ENCODE results near the gene ZNF74. TPM values are rescaled to one million over a fixed set of nuclear protein-coding genes. Genes with fewer than 3 reads are reported as not detected.
"Not testable (repeated sequence)": the region's sequence is repeated elsewhere in the genome, so short reads cannot be mapped to it uniquely, and the experiment has no call there.

ZNF74 gene
- total and polyA plus RNA-seq, 10 of the 15 experiments (the other 5 are each of a cell fraction or from before 2014, with no cell fraction given) = 0.37 to 9.3 (median 5.1) TPM

- BruUV-seq (replicated peaks); intact Hi-C loops (cut with micrococcal nuclease; ENCODE audit: unreplicated experiment); ATAC-seq; H3K27me3 ChIP-seq (replicated peaks in 1 of 2; ENCODE audit: control insufficient read depth in 2 of 2, insufficient read depth in 2 of 2, low read length in 1 of 2); H4K20me1 ChIP-seq (ENCODE audit: control insufficient read depth, insufficient read depth); H3K9ac ChIP-seq (ENCODE audit: control insufficient read depth, insufficient read depth, low read length); H3K27ac ChIP-seq (ENCODE audit: control insufficient read depth, insufficient read depth); H3K4me3 ChIP-seq; CTCF ChIA-PET; H3K36me3 ChIP-seq (ENCODE audit: control insufficient read depth in 2 of 2, insufficient read depth in 2 of 2, low read length in 1 of 2); RAD21 ChIA-PET (ENCODE audit: unreplicated experiment); SMC1A ChIA-PET (ENCODE audit: uncharacterized antibody, unreplicated experiment); DNase-seq (ENCODE audit: low read depth, low spot score); H3K4me1 ChIP-seq (ENCODE audit: control insufficient read depth, insufficient read depth, low read length); H3K79me2 ChIP-seq (ENCODE audit: control insufficient read depth, insufficient read depth, low read length); POLR2A ChIA-PET; FAIRE-seq; H3K9me3 ChIP-seq (replicated peaks; ENCODE audit: control insufficient read depth, insufficient read depth, low read length); H2AFZ ChIP-seq (ENCODE audit: control insufficient read depth, low read depth, low read length); in situ Hi-C loops (cut with MboI); H3K4me2 ChIP-seq (ENCODE audit: control insufficient read depth, insufficient read depth): not testable (repeated sequence)
- WGBS (ENCODE audit: insufficient coverage, insufficient replicate concordance, low lambda C conversion rate, missing lambda C conversion rate) = 92% methylated on average over 30 of the region's 66 CpGs
These were observed 37.0 kb upstream of the ZNF74 start for GRCh38 chr22:20356906-20357305.

- BruUV-seq (replicated peaks); CTCF ChIA-PET; H2AFZ ChIP-seq (ENCODE audit: control insufficient read depth, low read depth, low read length); H3K9ac ChIP-seq (ENCODE audit: control insufficient read depth, insufficient read depth, low read length); H3K36me3 ChIP-seq (ENCODE audit: control insufficient read depth in 2 of 2, insufficient read depth in 2 of 2, low read length in 1 of 2); H3K9me3 ChIP-seq (replicated peaks; ENCODE audit: control insufficient read depth, insufficient read depth, low read length); H3K4me1 ChIP-seq (ENCODE audit: control insufficient read depth, insufficient read depth, low read length); ATAC-seq; RAD21 ChIA-PET (ENCODE audit: unreplicated experiment); H3K79me2 ChIP-seq (ENCODE audit: control insufficient read depth, insufficient read depth, low read length); SMC1A ChIA-PET (ENCODE audit: uncharacterized antibody, unreplicated experiment); FAIRE-seq; POLR2A ChIA-PET; H3K27me3 ChIP-seq (replicated peaks in 1 of 2; ENCODE audit: control insufficient read depth in 2 of 2, insufficient read depth in 2 of 2, low read length in 1 of 2); H3K4me3 ChIP-seq; H3K4me2 ChIP-seq (ENCODE audit: control insufficient read depth, insufficient read depth); H4K20me1 ChIP-seq (ENCODE audit: control insufficient read depth, insufficient read depth); DNase-seq (ENCODE audit: low read depth, low spot score); in situ Hi-C loops (cut with MboI); intact Hi-C loops (cut with micrococcal nuclease; ENCODE audit: unreplicated experiment); H3K27ac ChIP-seq (ENCODE audit: control insufficient read depth, insufficient read depth): not testable (repeated sequence)
- 96% methylated on average over 16 of the region's 70 CpGs for WGBS (ENCODE audit: insufficient coverage, insufficient replicate concordance, low lambda C conversion rate, missing lambda C conversion rate)
These were observed 36.0 kb upstream of the ZNF74 start for GRCh38 chr22:20357967-20358366.

- SMC1A ChIA-PET (ENCODE audit: uncharacterized antibody, unreplicated experiment); BruUV-seq (replicated peaks); H3K4me3 ChIP-seq; H3K9ac ChIP-seq (ENCODE audit: control insufficient read depth, insufficient read depth, low read length); H3K4me1 ChIP-seq (ENCODE audit: control insufficient read depth, insufficient read depth, low read length); H3K9me3 ChIP-seq (replicated peaks; ENCODE audit: control insufficient read depth, insufficient read depth, low read length); H3K27me3 ChIP-seq (replicated peaks in 1 of 2; ENCODE audit: control insufficient read depth in 2 of 2, insufficient read depth in 2 of 2, low read length in 1 of 2); H3K27ac ChIP-seq (ENCODE audit: control insufficient read depth, insufficient read depth); H4K20me1 ChIP-seq (ENCODE audit: control insufficient read depth, insufficient read depth); H3K4me2 ChIP-seq (ENCODE audit: control insufficient read depth, insufficient read depth); intact Hi-C loops (cut with micrococcal nuclease; ENCODE audit: unreplicated experiment); H2AFZ ChIP-seq (ENCODE audit: control insufficient read depth, low read depth, low read length); in situ Hi-C loops (cut with MboI); H3K36me3 ChIP-seq (ENCODE audit: control insufficient read depth in 2 of 2, insufficient read depth in 2 of 2, low read length in 1 of 2); POLR2A ChIA-PET; RAD21 ChIA-PET (ENCODE audit: unreplicated experiment); FAIRE-seq; CTCF ChIA-PET; DNase-seq (ENCODE audit: low read depth, low spot score); ATAC-seq; H3K79me2 ChIP-seq (ENCODE audit: control insufficient read depth, insufficient read depth, low read length): not testable (repeated sequence)
- 95% methylated on average over 13 of the region's 103 CpGs for WGBS (ENCODE audit: insufficient coverage, insufficient replicate concordance, low lambda C conversion rate, missing lambda C conversion rate)
These were observed 35.3 kb upstream of the ZNF74 start for GRCh38 chr22:20358503-20359239.

DNA sequence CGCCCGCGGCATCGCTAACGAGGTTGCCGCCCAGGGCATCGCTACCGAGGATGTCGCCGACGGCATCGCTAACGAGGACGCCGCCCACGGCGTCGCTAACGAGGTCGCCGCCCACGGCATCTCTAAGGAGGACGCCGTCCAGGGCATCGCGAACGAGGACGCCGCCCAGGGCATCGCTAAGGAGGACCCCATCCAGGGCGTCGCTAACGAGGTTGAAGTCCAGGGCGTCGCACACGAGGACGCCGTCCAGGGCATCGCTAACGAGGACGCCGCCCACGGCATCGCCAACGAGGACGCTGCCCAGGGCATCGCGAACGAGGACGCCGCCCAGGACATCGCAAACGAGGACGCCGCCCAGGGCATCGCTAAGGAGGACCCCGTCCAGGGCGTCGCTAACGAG lies 33.7 kb upstream of the ZNF74 start:
- H3K9me3 ChIP-seq (replicated peaks; ENCODE audit: control insufficient read depth, insufficient read depth, low read length); H3K36me3 ChIP-seq (ENCODE audit: control insufficient read depth in 2 of 2, insufficient read depth in 2 of 2, low read length in 1 of 2); H3K9ac ChIP-seq (ENCODE audit: control insufficient read depth, insufficient read depth, low read length); DNase-seq (ENCODE audit: low read depth, low spot score); H3K27ac ChIP-seq (ENCODE audit: control insufficient read depth, insufficient read depth); FAIRE-seq; SMC1A ChIA-PET (ENCODE audit: uncharacterized antibody, unreplicated experiment); ATAC-seq; BruUV-seq (replicated peaks); in situ Hi-C loops (cut with MboI); H4K20me1 ChIP-seq (ENCODE audit: control insufficient read depth, insufficient read depth); CTCF ChIA-PET; H3K4me2 ChIP-seq (ENCODE audit: control insufficient read depth, insufficient read depth); H2AFZ ChIP-seq (ENCODE audit: control insufficient read depth, low read depth, low read length); H3K4me3 ChIP-seq; intact Hi-C loops (cut with micrococcal nuclease; ENCODE audit: unreplicated experiment); H3K27me3 ChIP-seq (replicated peaks in 1 of 2; ENCODE audit: control insufficient read depth in 2 of 2, insufficient read depth in 2 of 2, low read length in 1 of 2); H3K4me1 ChIP-seq (ENCODE audit: control insufficient read depth, insufficient read depth, low read length); H3K79me2 ChIP-seq (ENCODE audit: control insufficient read depth, insufficient read depth, low read length); RAD21 ChIA-PET (ENCODE audit: unreplicated experiment); POLR2A ChIA-PET: not testable (repeated sequence)
- 95% methylated on average over 42 of the region's 60 CpGs for WGBS (ENCODE audit: insufficient coverage, insufficient replicate concordance, low lambda C conversion rate, missing lambda C conversion rate)
